K562 (cell line): ENCODE data around the gene ZNF121. TPM values are rescaled to one million over a fixed set of nuclear protein-coding genes. Genes with fewer than 3 reads are reported as not detected.
A peak's percentile ranks its signal among the peaks of the same experiment; 100 is the strongest.

ENCODE experiments used
- ATAC-seq: fragments of 200-7000 bp; cut with Tn5 transposase; 3 replicates; pipeline ENCODE4 v1.9.1; 2020; ENCODE audit warnings: moderate library complexity
- BruUV-seq: library from RNA; stranded (reverse); fragments of 400-500 nt; replicated peaks from 2 replicates; lab custom pipeline; 2021; lab: Mats Ljungman, UMichigan
- CTCF ChIA-PET: fragments of 300-600 bp; formaldehyde crosslinking; extraction: SDS; loops from one replicate; lab custom pipeline; 2021; ENCODE audit warnings: low intra/inter-chr PET ratio; lab: Yijun Ruan, JAX
- POLR2A ChIA-PET: fragments of 300-600, 350-650 bp; sonication (Branson Sonifier 250); formaldehyde crosslinking; extraction: SDS; loops from one replicate; lab custom pipeline; 2021; ENCODE audit warnings: antibody characterized with exemption, inconsistent platforms; lab: Yijun Ruan, JAX
- DNase-seq, 4 experiments: peaks; one replicate each; pipeline versions ENCODE4 v3.0.0 to v3.0.0-alpha.2; 2011 to 2018; ENCODE audit warnings: low spot score in 3 of 4, mixed read lengths in 3 of 4; ENCODE audit errors: extremely low read depth in 1 of 4
- FAIRE-seq: peaks from 2 replicates; lab custom pipeline; 2011; peaks lifted over from hg19 to GRCh38; lab: Jason Lieb, UNC
- H2AFZ ChIP-seq: 2 replicates; pipeline ENCODE4 v1.6.0; 2011; ENCODE audit warnings: low read depth, low read length, control low read depth, inconsistent platforms
- H3K27ac ChIP-seq: fragments of 200-600 bp; 3 replicates; pipeline ENCODE4 v1.8.0; 2011; ENCODE audit warnings: low read depth, mild to moderate bottlenecking, control low read depth, inconsistent platforms, low read length, moderate library complexity, mixed read lengths; ENCODE audit errors: extremely low read depth
- H3K27me3 ChIP-seq, 2 experiments: fragments of 300-600 bp in 1 of 2; 2 replicates in 1 of 2; 3 replicates in 1 of 2; pipeline versions ENCODE4 v1.6.0 to v1.8.0; 2011; ENCODE audit warnings: inconsistent platforms in 2 of 2, low read length in 2 of 2, mild to moderate bottlenecking in 1 of 2, mixed read lengths in 1 of 2, moderate library complexity in 1 of 2; ENCODE audit not compliant: control insufficient read depth in 2 of 2, insufficient read depth in 2 of 2
- H3K36me3 ChIP-seq: fragments of 300-600 bp; 3 replicates; pipeline ENCODE4 v1.8.0; 2011; ENCODE audit warnings: mild to moderate bottlenecking, low read length, inconsistent platforms; ENCODE audit not compliant: control insufficient read depth, insufficient read depth
- H3K4me1 ChIP-seq, 2 experiments: fragments of 200-600 bp in 1 of 2; replicated peaks in 1 of 2; 2 replicates in 1 of 2; 3 replicates in 1 of 2; pipeline versions ENCODE4 v1.5.1 to v1.8.0; 2011; ENCODE audit warnings: inconsistent platforms in 2 of 2, low read length in 2 of 2, mild to moderate bottlenecking in 1 of 2, mixed read lengths in 1 of 2, moderate library complexity in 1 of 2; ENCODE audit not compliant: control insufficient read depth in 2 of 2, insufficient read depth in 2 of 2
- H3K4me2 ChIP-seq: 2 replicates; pipeline ENCODE4 v1.6.1; 2011; ENCODE audit warnings: low read length, control low read depth, inconsistent platforms, mixed read lengths; ENCODE audit not compliant: insufficient read depth
- H3K4me3 ChIP-seq: fragments of 200-600 bp; sonication (generic), shearing (Covaris generic); 2 replicates; pipeline ENCODE4 v1.5.1; 2016; ENCODE audit warnings: control low read depth, inconsistent platforms
- H3K79me2 ChIP-seq: fragments of 200-600 bp; 3 replicates; pipeline ENCODE4 v1.8.0; 2011; ENCODE audit warnings: low read length, inconsistent platforms; ENCODE audit not compliant: control insufficient read depth, insufficient read depth
- H3K9ac ChIP-seq, 2 experiments: 2 replicates each; pipeline versions ENCODE4 v1.6.0 to v1.6.1; 2011; ENCODE audit warnings: low read depth in 2 of 2, low read length in 2 of 2, control low read depth in 1 of 2, inconsistent platforms in 1 of 2, mild to moderate bottlenecking in 1 of 2, mixed read lengths in 1 of 2; ENCODE audit not compliant: insufficient read depth in 1 of 2
- H3K9me1 ChIP-seq: one replicate; pipeline ENCODE4 v1.6.0; 2011; ENCODE audit warnings: inconsistent platforms, mild to moderate bottlenecking, low read length, moderate library complexity; ENCODE audit not compliant: control insufficient read depth, insufficient read depth
- H3K9me3 ChIP-seq: replicated peaks from 2 replicates; pipeline ENCODE4 v1.5.1; 2011; ENCODE audit warnings: low read depth, low read length, inconsistent platforms; ENCODE audit not compliant: control insufficient read depth, insufficient read depth
- H4K20me1 ChIP-seq: replicated peaks from 2 replicates; pipeline ENCODE4 v1.6.1; 2011; ENCODE audit warnings: low read length, inconsistent platforms, mixed read lengths; ENCODE audit not compliant: control insufficient read depth, insufficient read depth
- ELK3 ChIP-seq: fragments of 450-650 bp; formaldehyde crosslinking; IDR thresholded peaks from 2 replicates; pipeline ENCODE4 v1.4.0; 2020; ENCODE audit warnings: mild to moderate bottlenecking
- KAT7 ChIP-seq: sonication (generic); formaldehyde crosslinking; IDR thresholded peaks from 2 replicates; pipeline ENCODE4 v1.8.0; 2022; ENCODE audit warnings: missing genetic modification reagents, mild to moderate bottlenecking, borderline replicate concordance
- MTA3 ChIP-seq: fragments of 450-650 bp; formaldehyde crosslinking; IDR thresholded peaks from 2 replicates; pipeline ENCODE4 v1.6.1; 2017; ENCODE audit warnings: mild to moderate bottlenecking, borderline replicate concordance
- MTF1 ChIP-seq: fragments of 250-450 bp; sonication (Bioruptor Pico); IDR thresholded peaks from 2 replicates; pipeline ENCODE4 v1.9.0; 2021; ENCODE audit warnings: moderate library complexity, mild to moderate bottlenecking, inconsistent platforms, borderline replicate concordance
- NRF1 ChIP-seq, 2 experiments: fragments of 450-650 bp; IDR thresholded peaks in 1 of 2; conservative IDR thresholded peaks in 1 of 2; 2 replicates each; pipeline ENCODE4 v1.6.1; 2014; ENCODE audit warnings: mild to moderate bottlenecking in 2 of 2
- PATZ1 ChIP-seq: fragments of 250-450 bp; sonication (Bioruptor Pico); IDR thresholded peaks from 2 replicates; pipeline ENCODE4 v1.5.0; 2020; ENCODE audit warnings: mild to moderate bottlenecking, borderline replicate concordance
- PCBP1 ChIP-seq: fragments of 200-400 bp; formaldehyde crosslinking; IDR thresholded peaks from 2 replicates; pipeline ENCODE4 v1.6.1; 2018; ENCODE audit warnings: mild to moderate bottlenecking, low read depth, low read length; ENCODE audit not compliant: poor library complexity, severe bottlenecking
- PHF8 ChIP-seq: fragments of 200-600 bp; sonication (generic); IDR thresholded peaks from 2 replicates; pipeline ENCODE4 v1.6.1; 2012; ENCODE audit warnings: mixed run types, mild to moderate bottlenecking, inconsistent platforms, low read length, moderate library complexity, borderline replicate concordance
- RBM22 ChIP-seq: fragments of 200-400 bp; formaldehyde crosslinking; IDR thresholded peaks from 2 replicates; pipeline ENCODE4 v1.6.1; 2018; ENCODE audit warnings: low read length, low read depth; ENCODE audit not compliant: poor library complexity, severe bottlenecking
- SIN3A ChIP-seq, 2 experiments: fragments of 150-350 bp in 1 of 2; IDR thresholded peaks; 2 replicates each; pipeline ENCODE4 v1.6.1; 2011 to 2016; ENCODE audit warnings: borderline replicate concordance in 2 of 2, low read depth in 2 of 2, low read length in 2 of 2, mild to moderate bottlenecking in 2 of 2, moderate library complexity in 2 of 2; ENCODE audit not compliant: control insufficient read depth in 1 of 2
- SMARCA4 ChIP-seq: fragments of 450-650 bp; IDR thresholded peaks from 2 replicates; pipeline ENCODE4 v1.6.1; 2016
- TAF7 ChIP-seq: fragments of 450-650 bp; IDR thresholded peaks from 2 replicates; pipeline ENCODE4 v1.6.1; 2016; ENCODE audit warnings: missing genetic modification characterization, missing compliant biosample characterization
- ZNF134 ChIP-seq: fragments of 250-450 bp; sonication (Bioruptor Pico); conservative IDR thresholded peaks from 2 replicates; pipeline ENCODE4 v1.4.0; 2020
- ZNF197 ChIP-seq: fragments of 200-800 bp; sonication (Bioruptor generic); IDR thresholded peaks from 2 replicates; pipeline ENCODE4 v1.6.1; 2016; ENCODE audit warnings: low read depth, missing genetic modification characterization, missing compliant biosample characterization
- ZNF785 ChIP-seq: fragments of 250-450 bp; sonication (Bioruptor Pico); IDR thresholded peaks from 2 replicates; pipeline ENCODE4 v1.4.0; 2020; ENCODE audit warnings: mild to moderate bottlenecking
- WGBS: fragments of 100-300 bp; shearing (Covaris generic); methylation state at CpG from one replicate; pipeline ENCODE4 v1.1.6; 2016; ENCODE audit warnings: low coverage, mixed read lengths; ENCODE audit not compliant: insufficient coverage; ENCODE audit errors: missing lambda C conversion rate; 5-methylcytosine and 5-hydroxymethylcytosine counted together
- in situ Hi-C: fragments of 300-500 bp; cut with MboI; formaldehyde crosslinking; loops from 4 replicates; pipeline ENCODE4 v1.15.0; 2018; ENCODE audit warnings: inconsistent platforms, mixed read lengths
- intact Hi-C: fragments of 100-400 bp; cut with micrococcal nuclease; formaldehyde crosslinking; loops from 2 replicates; pipeline ENCODE4 v1.14.2; 2022
- polyA plus RNA-seq, 8 experiments: library from polyadenylated mRNA; depleted of rRNA in 4 of 8; stranded (reverse) in 5 of 8; unstranded in 3 of 8; fragments of >200 nt; fragmentation: Nextera tagmentation in 2 of 8; fragmentation: Illumina TruSeq in 1 of 8; extraction: Ambion mirVana in 2 of 8; extraction: Trizol in 1 of 8; gene quantifications; 2 replicates each; pipeline versions ENCODE4 v1.2.1 to v1.2.3, GENCODE V29; 2011 to 2014; ENCODE audit warnings: inconsistent platforms in 1 of 8, missing spikeins in 1 of 8
- total RNA-seq, 7 experiments: library from RNA; depleted of rRNA in 6 of 7; stranded (reverse); fragments of >200 nt in 6 of 7; fragmentation: Illumina TruSeq in 2 of 7; extraction: Trizol in 2 of 7; gene quantifications; 2 replicates each; pipeline versions ENCODE4 v1.2.1 to v1.2.3, GENCODE V29; 2011 to 2021; ENCODE audit warnings: low replicate concordance in 1 of 7

ZNF121 gene
- total and polyA plus RNA-seq, 9 of the 15 experiments (the other 6 are each of a cell fraction or from before 2014, with no cell fraction given) = 14.6 to 115 (median 33.4) TPM

- Histone ChIP-seq H3K9me1 (no peaks in the 10 kb centered on the region), H2AFZ (peak overlapping the region; percentile 100), H3K27me3 (no peaks in the 10 kb centered on the region), H3K4me3 (peak overlapping the region; percentile 86), H3K79me2 (peaks cover 21% of the 10 kb centered on the region), H3K4me1 (peaks cover 0 to 3% of the 10 kb centered on the region in 2 experiments; a peak in 2 of 5 replicates), H3K27ac (peak overlapping the region; percentile 98), H3K9me3 (no peaks in the 10 kb centered on the region), H4K20me1 (no peaks in the 10 kb centered on the region), H3K9ac (peak overlapping the region; percentile 92 to 95), H3K4me2 (peak overlapping the region; percentile 96), H3K36me3 (peaks cover 34% of the 10 kb centered on the region)
- POLR2A ChIA-PET = interaction anchor here (0.5 to 0.9 kb wide), 2 partner anchors 19 to 208 kb away, joined by 3 read pairs; no protein-coding TSS in a partner anchor
- 0% methylated on average over 16 of the region's 16 CpGs for WGBS
- CTCF ChIA-PET = no interaction called here
- in situ Hi-C loops = loop anchor here (10.0 kb wide), 1 partner anchor 486 kb away; no protein-coding TSS in a partner anchor
- no TSS peak for BruUV-seq
- TF ChIP-seq ZNF134 (CRISPR knock-in tag) (peak; percentile 63; the same call in 1 of the 2 replicates), SMARCA4 (0 out of 2 replicates have a peak, but pooled peaks have one; percentile 10), RBM22 (no peak), NRF1 (conservative IDR thresholded peaks at IDR 0.05 in 1 of 2, IDR thresholded peaks at IDR 0.05 in 1 of 2) (peak in 1 of 2 experiments; percentile 49; a peak in 1 of 4 replicates), ZNF197 (CRISPR knock-in tag) (0 out of 2 replicates have a peak, but pooled peaks have one; percentile 25), SIN3A (IDR thresholded peaks at IDR 0.05; ENCODE audit: borderline replicate concordance in 2 of 2, control insufficient read depth in 1 of 2, low read depth in 2 of 2, low read length in 2 of 2) (peak in 1 of 2 experiments; percentile 67; a peak in 1 of 4 replicates), MTA3 (0 out of 2 replicates have a peak, but pooled peaks have one; percentile 6), TAF7 (tag) (peak; percentile 75; the same call in 1 of the 2 replicates), MTF1 (CRISPR knock-in tag) (no peak), PCBP1 (no peak), PHF8 (peak; percentile 89; the same call in 1 of the 2 replicates), ELK3 (CRISPR knock-in tag) (no peak), KAT7 (CRISPR knock-in tag) (0 out of 2 replicates have a peak, but pooled peaks have one; percentile 24), PATZ1 (CRISPR knock-in tag) (0 out of 2 replicates have a peak, but pooled peaks have one; percentile 2), ZNF785 (CRISPR knock-in tag) (no peak)
- DNase-seq = no peak
- peak; percentile 85 for ATAC-seq
- peak; percentile 51 for FAIRE-seq
- intact Hi-C loops = loop anchor here (5.0 to 10.0 kb wide), 2 partner anchors 33 to 294 kb away; no protein-coding TSS in a partner anchor
Observed at GRCh38 chr19:9620842-9621155, 36.5 kb upstream of the ZNF121 start.
